ENCODE data around the gene RPP25L. TPM values are rescaled to one million over a fixed set of nuclear protein-coding genes. Genes with fewer than 3 reads are reported as not detected.

Gene RPP25L
- total and polyA plus RNA-seq, 2 of the 4 experiments (the other 2 are of a cell fraction), result 20.4 to 26.3 TPM

DNA sequence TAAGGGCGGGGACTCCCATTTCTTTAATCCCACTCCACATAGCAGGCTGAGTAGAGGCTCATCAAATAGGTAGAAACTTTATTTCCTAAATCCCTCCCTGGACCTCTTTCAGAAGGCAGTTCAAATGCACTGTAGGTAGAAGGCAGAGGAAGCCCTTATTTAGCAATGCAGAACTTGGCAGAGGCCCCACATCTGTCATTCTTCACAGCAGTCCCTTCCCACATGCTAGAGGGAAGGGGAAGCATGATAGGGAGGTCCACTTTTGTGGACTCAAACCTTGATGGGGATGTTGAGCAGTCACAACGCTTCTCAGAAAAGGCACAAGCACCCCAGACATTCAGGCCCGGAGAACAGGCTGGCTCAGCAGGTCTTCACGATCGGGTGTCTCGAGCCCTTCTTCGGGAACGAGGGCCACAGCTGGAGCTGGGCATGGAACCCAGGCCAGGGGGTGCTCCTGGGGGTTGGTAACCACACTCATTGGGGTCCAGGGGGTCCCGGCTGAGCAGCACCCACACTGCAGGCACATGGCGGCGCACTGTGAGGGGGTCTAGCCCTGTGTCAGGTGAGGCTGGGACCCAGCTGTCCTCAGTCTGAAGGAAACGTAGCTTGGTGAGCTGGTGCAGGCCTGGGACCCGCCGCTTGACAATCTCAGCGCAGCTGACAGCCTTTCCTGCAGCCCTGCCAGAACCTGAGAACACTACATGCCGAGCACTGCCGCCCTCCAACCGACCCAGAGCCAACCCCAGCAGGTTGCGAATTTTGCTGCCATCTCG, 1.3 kb downstream of the RPP25L start:
- Histone ChIP-seq H2BK120ac (ENCODE audit: low read depth, low read length) (no peak overlapping the region), H3K36me3 (ENCODE audit: control insufficient read depth, insufficient read depth, low read length) (peaks cover 9% of the 10 kb centered on the region), H3K9ac (ENCODE audit: low read depth, low read length) (no peak overlapping the region), H3K4me3 (ENCODE audit: insufficient read depth, low read depth, low read length) (no peak overlapping the region), H4K8ac (ENCODE audit: low read depth in 2 of 2, low read length in 2 of 2) (no peak overlapping the region), H3K14ac (replicated peaks; ENCODE audit: low read depth, low read length) (peak overlapping the region; percentile 98; the same call in 1 of the 2 replicates), H3K79me1 (ENCODE audit: low read depth in 1 of 2, low read length in 2 of 2) (peaks cover 8 to 18% of the 10 kb centered on the region in 2 experiments; a peak in 3 of 4 replicates), H3K4ac (ENCODE audit: low read depth, low read length) (no peak overlapping the region), H3K27ac (ENCODE audit: insufficient read depth, low read length) (no peak overlapping the region), H3K18ac (ENCODE audit: low read depth, low read length) (no peak overlapping the region), H3K9me1 (ENCODE audit: insufficient read depth, low read length) (peaks cover 12% of the 10 kb centered on the region), H3K27me3 (ENCODE audit: control insufficient read depth, insufficient read depth, low read length) (peaks cover 9% of the 10 kb centered on the region), H4K20me1 (ENCODE audit: insufficient read depth, low read length) (no peaks in the 10 kb centered on the region), H2BK5ac (ENCODE audit: low read depth, low read length, poor library complexity, severe bottlenecking) (no peak overlapping the region), H4K5ac (ENCODE audit: low read depth, low read length) (no peak overlapping the region), H2BK15ac (ENCODE audit: low read depth, low read length) (no peak overlapping the region), H2BK20ac (ENCODE audit: low read depth, low read length) (no peak overlapping the region), H3K4me1 (ENCODE audit: control insufficient read depth, insufficient read depth, low read length) (peaks cover 6% of the 10 kb centered on the region; the same call in 1 of the 2 replicates), H3K4me2 (ENCODE audit: low read depth, low read length) (peak overlapping the region; percentile 87; the same call in 1 of the 2 replicates), H4K91ac (ENCODE audit: insufficient read depth, low read depth, low read length) (no peak overlapping the region), H2AK9ac (replicated peaks; ENCODE audit: low read depth, low read length, poor library complexity) (peak overlapping the region; percentile 90), H3K23ac (ENCODE audit: low read depth, low read length) (0 out of 2 replicates have a peak overlapping the region, but pooled peaks have one; percentile 90), H3K9me3 (ENCODE audit: control insufficient read depth, insufficient read depth, low read length) (no peaks in the 10 kb centered on the region), H3K56ac (ENCODE audit: extremely low read depth, insufficient read depth, low read length) (no peak overlapping the region), H2AK5ac (ENCODE audit: low read depth, low read length) (peak overlapping the region; percentile 75), H2AFZ (replicated peaks; ENCODE audit: low read length, poor library complexity) (peak overlapping the region; percentile 49)
- in situ Hi-C loops (cut with MboI; ENCODE audit: low sequenced_read_pairs) (no loop called here), intact Hi-C loops (cut with micrococcal nuclease) (no loop called here), dilution Hi-C loops (cut with HindIII; ENCODE audit: low sequenced_read_pairs, unreplicated experiment) (no loop called here)
- TF ChIP-seq RCOR1 (IDR thresholded peaks at IDR 0.05; ENCODE audit: insufficient replicate concordance, low read length), result no peak
- no peak for TF ChIP-seq RAD21 (IDR thresholded peaks at IDR 0.05; ENCODE audit: low read length)
- no peak for TF ChIP-seq FOS (IDR thresholded peaks at IDR 0.05; ENCODE audit: low read depth, low read length)
- TF ChIP-seq SMC3 (IDR thresholded peaks at IDR 0.05; ENCODE audit: low read depth, low read length), result no peak
- TF ChIP-seq BHLHE40 (IDR thresholded peaks at IDR 0.05; ENCODE audit: low read depth, low read length), result no peak
- TF ChIP-seq NFE2L2 (IDR thresholded peaks at IDR 0.05; ENCODE audit: low read depth, low read length), result no peak
- TF ChIP-seq MAFK (IDR thresholded peaks at IDR 0.05; ENCODE audit: low read depth, low read length), result no peak
- no peak for TF ChIP-seq POLR2A (IDR thresholded peaks at IDR 0.05; ENCODE audit: low read depth, low read length)
- no peak for TF ChIP-seq RFX5 (IDR thresholded peaks at IDR 0.05; ENCODE audit: low read depth, low read length)
- TF ChIP-seq CTCF (conservative IDR thresholded peaks at IDR 0.05; ENCODE audit: low read depth, low read length), result no peak
- ATAC-seq (ENCODE audit: low read depth) (no peak), DNase-seq (no peak)
- BruUV-seq (replicated peaks), result no TSS peak
- POLR2A ChIA-PET (ENCODE audit: unreplicated experiment), result interaction anchor here (0.6 kb wide), 1 partner anchor 1927 kb away, joined by 4 read pairs; no protein-coding TSS in a partner anchor
- CTCF ChIA-PET, result no interaction called here
- 95% methylated on average over 7 of the region's 20 CpGs; no CpG with 5 or more reads in 1 of the 2 experiments for whole genome bisulfite sequencing, 2 experiments (ENCODE audit: extremely low coverage in 2 of 2, insufficient read length in 1 of 2)

Measured in IMR-90 (cell line).